Ascending aorta (tissue), 2 donors: Measurements from ENCODE around the gene KPNA4. TPM values are rescaled to one million over a fixed set of nuclear protein-coding genes. Genes with fewer than 3 reads are reported as not detected.

Source experiments
- DNase-seq, 2 donors: peaks; one replicate each; pipeline ENCODE4 v3.0.0-alpha.2; 2019; ENCODE audit warnings: low spot score in 2 of 2
- H3K27ac ChIP-seq, 2 donors: fragments of 200-600 bp; sonication (generic); one replicate each; pipeline ENCODE4 v1.5.1; 2016 to 2017; ENCODE audit warnings: mild to moderate bottlenecking in 1 of 2
- H3K27me3 ChIP-seq: fragments of 200-600 bp; sonication (generic); one replicate; pipeline ENCODE4 v1.5.1; 2017
- H3K36me3 ChIP-seq, 2 donors: fragments of 200-600 bp; sonication (generic); one replicate each; pipeline ENCODE4 v1.5.1; 2016
- H3K4me1 ChIP-seq, 2 donors: fragments of 200-600 bp; sonication (generic); one replicate each; pipeline ENCODE4 v1.5.1; 2016 to 2017; ENCODE audit warnings: mild to moderate bottlenecking in 1 of 2
- H3K4me3 ChIP-seq, 2 donors: fragments of 200-600 bp; sonication (generic); one replicate each; pipeline ENCODE4 v1.5.1; 2016 to 2017; ENCODE audit warnings: mild to moderate bottlenecking in 1 of 2
- H3K9me3 ChIP-seq, 2 donors: fragments of 200-600 bp; sonication (generic); one replicate each; pipeline ENCODE4 v1.5.1; 2016
- intact Hi-C: fragments of 100-400 bp; cut with DNase I; formaldehyde crosslinking; loops from one replicate; pipeline ENCODE4 v1.15.1; 2023
- total RNA-seq: library from RNA; depleted of rRNA; stranded (reverse); fragments of >200 nt; gene quantifications from one replicate; pipeline ENCODE4 v1.1.0, GENCODE V29; 2016
- TF ChIP-seq, protein P1 (sequence below), 3 experiments: fragments of 200-600 bp in 2 of 3; fragments of 450-650 bp in 1 of 3; sonication (generic) in 2 of 3; IDR thresholded peaks; one replicate each; pipeline ENCODE4 v1.5.1; 2016 to 2019; ENCODE audit warnings: antibody characterized with exemption in 3 of 3, mild to moderate bottlenecking in 1 of 3, moderate library complexity in 1 of 3

KPNA4 gene
- total RNA-seq, 1 donor from 2014 or later, result 17.6 TPM

DNA sequence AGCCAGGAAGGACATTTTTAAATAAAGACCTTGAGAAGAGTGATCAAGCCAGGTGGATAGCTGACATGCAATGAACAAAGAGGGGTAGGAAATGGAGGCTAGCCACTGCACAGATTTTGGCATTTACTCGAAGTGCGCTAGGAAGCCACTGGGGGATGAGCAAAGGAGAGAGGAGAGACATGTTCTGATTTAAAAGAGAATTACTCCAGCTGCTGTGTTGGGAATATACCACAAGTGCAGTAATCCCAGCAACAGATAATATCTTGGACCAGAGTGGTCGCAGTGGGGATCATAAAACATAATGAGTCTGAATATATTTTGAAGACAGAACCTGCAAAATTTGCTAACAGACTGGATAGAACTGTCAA, 19.9 kb downstream of the KPNA4 start:
- no peaks in the 10 kb centered on the region for H3K36me3 ChIP-seq
- no peaks in the 10 kb centered on the region for H3K4me1 ChIP-seq
- no peak for DNase-seq
- TF ChIP-seq, protein P1, sequence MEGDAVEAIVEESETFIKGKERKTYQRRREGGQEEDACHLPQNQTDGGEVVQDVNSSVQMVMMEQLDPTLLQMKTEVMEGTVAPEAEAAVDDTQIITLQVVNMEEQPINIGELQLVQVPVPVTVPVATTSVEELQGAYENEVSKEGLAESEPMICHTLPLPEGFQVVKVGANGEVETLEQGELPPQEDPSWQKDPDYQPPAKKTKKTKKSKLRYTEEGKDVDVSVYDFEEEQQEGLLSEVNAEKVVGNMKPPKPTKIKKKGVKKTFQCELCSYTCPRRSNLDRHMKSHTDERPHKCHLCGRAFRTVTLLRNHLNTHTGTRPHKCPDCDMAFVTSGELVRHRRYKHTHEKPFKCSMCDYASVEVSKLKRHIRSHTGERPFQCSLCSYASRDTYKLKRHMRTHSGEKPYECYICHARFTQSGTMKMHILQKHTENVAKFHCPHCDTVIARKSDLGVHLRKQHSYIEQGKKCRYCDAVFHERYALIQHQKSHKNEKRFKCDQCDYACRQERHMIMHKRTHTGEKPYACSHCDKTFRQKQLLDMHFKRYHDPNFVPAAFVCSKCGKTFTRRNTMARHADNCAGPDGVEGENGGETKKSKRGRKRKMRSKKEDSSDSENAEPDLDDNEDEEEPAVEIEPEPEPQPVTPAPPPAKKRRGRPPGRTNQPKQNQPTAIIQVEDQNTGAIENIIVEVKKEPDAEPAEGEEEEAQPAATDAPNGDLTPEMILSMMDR (IDR thresholded peaks at IDR 0.05), result no peak
- H3K27ac ChIP-seq, result no peak overlapping the region
- no peaks in the 10 kb centered on the region for H3K27me3 ChIP-seq
- H3K9me3 ChIP-seq, result peaks cover 0 to 14% of the 10 kb centered on the region in 2 donors
- no peak overlapping the region for H3K4me3 ChIP-seq
- intact Hi-C loops, result no loop called here

DNA sequence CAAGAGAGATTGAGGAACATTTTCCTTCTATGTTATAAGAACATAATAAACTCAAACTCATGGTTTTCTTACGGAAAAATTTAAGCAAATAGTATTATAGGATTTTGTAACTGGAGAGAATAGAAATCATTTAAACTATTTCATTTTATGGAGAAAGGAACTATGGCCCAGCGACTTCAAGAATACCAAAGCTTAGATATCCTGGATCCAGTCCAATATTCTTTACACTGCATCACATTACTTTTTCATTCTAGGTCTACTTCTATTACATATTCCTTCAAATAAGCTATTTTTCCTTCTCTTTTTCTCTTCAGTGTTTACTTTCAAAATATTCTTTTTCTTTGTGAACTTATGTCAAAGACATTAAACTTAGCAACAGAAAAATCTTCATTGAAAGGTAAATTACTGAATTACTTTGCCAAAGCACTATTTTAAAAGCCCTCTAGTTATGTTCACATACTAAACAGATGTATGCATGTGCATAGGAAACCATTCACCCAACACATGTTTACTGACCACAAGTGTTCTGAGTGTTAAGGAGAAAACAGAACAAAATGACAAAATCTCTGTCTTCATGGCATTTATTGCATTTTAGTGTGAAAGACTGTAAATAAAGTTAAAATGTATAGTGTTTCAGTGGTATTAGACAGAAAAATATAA, 20.4 kb downstream of the KPNA4 start:
- intact Hi-C loops, result no loop called here
- no peaks in the 10 kb centered on the region for H3K27me3 ChIP-seq
- H3K4me3 ChIP-seq, result no peak overlapping the region
- H3K27ac ChIP-seq, result no peak overlapping the region
- DNase-seq, result no peak
- peaks cover 0 to 12% of the 10 kb centered on the region in 2 donors for H3K9me3 ChIP-seq
- H3K4me1 ChIP-seq, result no peaks in the 10 kb centered on the region
- TF ChIP-seq, protein P1 (IDR thresholded peaks at IDR 0.05), result no peak
- H3K36me3 ChIP-seq, result no peaks in the 10 kb centered on the region

DNA sequence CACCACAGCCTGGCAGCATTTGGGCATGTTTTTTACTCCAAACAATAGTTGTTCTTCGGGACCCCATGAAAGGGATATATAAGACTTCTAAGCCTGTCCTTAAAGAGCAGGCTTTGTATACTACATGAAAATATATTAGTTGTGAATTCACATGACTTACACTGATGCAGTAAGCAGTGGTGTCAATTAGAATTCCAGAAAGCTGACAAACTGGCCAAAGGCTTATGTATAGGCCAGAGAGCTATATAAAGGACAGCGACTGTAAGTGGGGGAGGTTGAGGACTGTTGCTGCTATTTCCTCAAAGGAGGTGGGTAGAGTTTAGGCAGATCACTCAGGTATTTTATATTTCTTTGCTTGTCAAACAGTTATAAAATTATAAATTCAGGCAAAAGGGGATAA, 24.8 kb downstream of the KPNA4 start:
- Histone ChIP-seq H3K36me3 (no peaks in the 10 kb centered on the region), H3K4me1 (no peaks in the 10 kb centered on the region)

DNA sequence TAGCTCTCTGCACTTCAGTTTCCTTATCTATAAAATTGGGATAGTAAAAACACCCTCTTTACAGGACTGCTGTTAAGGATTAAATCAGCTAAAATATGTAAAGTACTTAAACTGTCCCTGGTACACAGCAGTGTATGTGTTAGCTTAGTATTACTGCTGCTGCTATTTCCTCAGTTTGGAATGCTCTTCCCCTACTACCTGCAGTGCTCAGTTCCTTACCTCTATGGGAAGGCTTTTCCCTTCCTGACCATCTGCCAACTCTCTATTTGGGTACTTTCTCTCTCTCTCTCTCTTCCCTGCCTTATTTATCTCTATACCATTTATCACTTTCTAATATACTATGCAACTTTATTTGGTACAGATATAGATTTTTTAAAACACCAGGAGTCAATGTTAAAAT, 26.5 kb downstream of the KPNA4 start:
- Histone ChIP-seq H3K9me3 (no peaks in the 10 kb centered on the region), H3K4me1 (no peaks in the 10 kb centered on the region), H3K27ac (no peak overlapping the region), H3K36me3 (peaks cover 2 to 16% of the 10 kb centered on the region in 2 donors), H3K4me3 (no peak overlapping the region), H3K27me3 (no peaks in the 10 kb centered on the region)
- TF ChIP-seq, protein P1 (IDR thresholded peaks at IDR 0.05), result no peak
- DNase-seq, result no peak
- intact Hi-C loops, result no loop called here

More for the DNA sequence above, 24.8 kb downstream of the KPNA4 start:
- H3K4me3 ChIP-seq, result no peak overlapping the region
- TF ChIP-seq, protein P1 (IDR thresholded peaks at IDR 0.05), result no peak
- H3K27ac ChIP-seq, result no peak overlapping the region
- intact Hi-C loops, result no loop called here
- no peaks in the 10 kb centered on the region for H3K27me3 ChIP-seq
- no peak for DNase-seq
- H3K9me3 ChIP-seq, result no peaks in the 10 kb centered on the region

DNA sequence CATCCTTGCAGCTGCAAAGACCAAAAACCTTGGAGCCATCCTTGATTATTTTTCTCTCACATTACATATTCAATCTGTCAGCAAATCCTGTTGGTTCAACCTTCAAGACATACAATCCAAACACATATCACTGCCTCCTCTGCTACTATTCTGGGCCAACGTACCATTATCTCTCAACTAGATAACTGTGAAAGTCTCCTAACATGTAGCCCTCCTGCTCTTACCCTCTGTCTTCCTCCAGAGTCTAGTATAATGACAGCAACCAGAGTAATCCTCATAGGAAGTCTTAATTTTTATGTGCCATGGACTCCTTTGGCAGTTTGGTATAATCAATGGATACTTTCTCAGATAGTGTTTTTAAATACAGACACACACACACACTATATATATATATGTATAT, 27.6 kb downstream of the KPNA4 start:
- H3K4me1 ChIP-seq, result no peaks in the 10 kb centered on the region
- no peak overlapping the region for H3K27ac ChIP-seq
- H3K9me3 ChIP-seq, result no peaks in the 10 kb centered on the region
- peaks cover 4 to 23% of the 10 kb centered on the region in 2 donors for H3K36me3 ChIP-seq
- no peaks in the 10 kb centered on the region for H3K27me3 ChIP-seq
- intact Hi-C loops, result no loop called here
- H3K4me3 ChIP-seq, result no peak overlapping the region
- TF ChIP-seq, protein P1 (IDR thresholded peaks at IDR 0.05), result no peak
- no peak for DNase-seq

DNA sequence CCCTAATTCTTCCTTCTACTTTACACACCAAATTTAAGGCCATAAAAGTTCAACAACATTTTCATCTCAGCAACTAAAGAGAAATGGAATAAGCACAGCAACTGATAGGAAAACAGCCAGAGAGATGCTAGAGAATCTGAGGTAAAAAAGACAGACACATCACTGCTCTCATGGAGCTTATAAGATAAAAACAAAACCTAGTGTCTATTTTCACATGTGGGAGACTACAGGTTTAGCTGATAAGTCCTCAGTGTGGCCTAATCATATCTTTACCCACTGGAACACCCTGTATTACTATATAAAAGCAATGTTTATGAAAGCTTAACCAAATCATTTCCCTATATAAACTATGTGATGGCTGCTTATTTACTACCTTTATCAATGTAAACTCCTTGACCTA, 33.0 kb downstream of the KPNA4 start:
- no peak overlapping the region for H3K27ac ChIP-seq
- TF ChIP-seq, protein P1 (IDR thresholded peaks at IDR 0.05), result no peak
- H3K36me3 ChIP-seq, result peaks cover 13 to 65% of the 10 kb centered on the region in 2 donors
- no peaks in the 10 kb centered on the region for H3K4me1 ChIP-seq
- intact Hi-C loops, result no loop called here
- no peak for DNase-seq
- no peaks in the 10 kb centered on the region for H3K27me3 ChIP-seq
- no peaks in the 10 kb centered on the region for H3K9me3 ChIP-seq
- no peak overlapping the region for H3K4me3 ChIP-seq
